Measurements from ENCODE around the gene RBP5.

The RBP5 gene

GRCh38 chr12:7091660-7092228, 36.9 kb downstream of the RBP5 start:
- Mint-ChIP-seq H3K4me1 (ENCODE audit: low read depth) (peaks cover 6% of the 10 kb centered on the region), H3K9me3 (no peaks in the 10 kb centered on the region), H3K4me3 (peak overlapping the region; percentile 78), H3K27me3 (no peaks in the 10 kb centered on the region), H3K27ac (peak overlapping the region; percentile 70), H3K36me3 (ENCODE audit: low read depth) (no peaks in the 10 kb centered on the region)

DNA sequence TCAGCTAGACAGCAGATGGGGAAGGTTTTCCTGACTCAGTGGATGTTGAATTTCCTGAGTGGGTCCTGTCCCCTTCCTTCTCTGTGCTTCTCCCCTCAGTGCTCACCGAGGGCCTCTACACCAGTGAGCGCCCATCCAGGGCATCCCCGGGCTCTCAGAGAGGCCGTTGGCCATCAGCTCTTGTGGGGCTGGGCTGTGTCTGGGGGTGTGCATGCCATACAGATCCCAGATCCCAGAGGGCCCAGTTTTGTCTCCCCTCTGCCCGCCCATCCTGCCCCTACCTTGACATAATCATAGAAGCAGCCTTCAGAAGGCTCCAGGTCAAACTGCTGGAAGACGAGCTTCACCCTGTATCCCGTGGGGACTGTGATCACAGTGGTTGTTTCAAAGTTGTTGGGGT, 37.5 kb downstream of the RBP5 start:
- no peak overlapping the region for H3K27ac Mint-ChIP-seq
- H3K27me3 Mint-ChIP-seq = no peaks in the 10 kb centered on the region
- no peaks in the 10 kb centered on the region for H3K9me3 Mint-ChIP-seq
- H3K4me3 Mint-ChIP-seq = no peak overlapping the region
- H3K4me1 Mint-ChIP-seq (ENCODE audit: low read depth) = peaks cover 6% of the 10 kb centered on the region
- H3K36me3 Mint-ChIP-seq (ENCODE audit: low read depth) = no peaks in the 10 kb centered on the region

DNA sequence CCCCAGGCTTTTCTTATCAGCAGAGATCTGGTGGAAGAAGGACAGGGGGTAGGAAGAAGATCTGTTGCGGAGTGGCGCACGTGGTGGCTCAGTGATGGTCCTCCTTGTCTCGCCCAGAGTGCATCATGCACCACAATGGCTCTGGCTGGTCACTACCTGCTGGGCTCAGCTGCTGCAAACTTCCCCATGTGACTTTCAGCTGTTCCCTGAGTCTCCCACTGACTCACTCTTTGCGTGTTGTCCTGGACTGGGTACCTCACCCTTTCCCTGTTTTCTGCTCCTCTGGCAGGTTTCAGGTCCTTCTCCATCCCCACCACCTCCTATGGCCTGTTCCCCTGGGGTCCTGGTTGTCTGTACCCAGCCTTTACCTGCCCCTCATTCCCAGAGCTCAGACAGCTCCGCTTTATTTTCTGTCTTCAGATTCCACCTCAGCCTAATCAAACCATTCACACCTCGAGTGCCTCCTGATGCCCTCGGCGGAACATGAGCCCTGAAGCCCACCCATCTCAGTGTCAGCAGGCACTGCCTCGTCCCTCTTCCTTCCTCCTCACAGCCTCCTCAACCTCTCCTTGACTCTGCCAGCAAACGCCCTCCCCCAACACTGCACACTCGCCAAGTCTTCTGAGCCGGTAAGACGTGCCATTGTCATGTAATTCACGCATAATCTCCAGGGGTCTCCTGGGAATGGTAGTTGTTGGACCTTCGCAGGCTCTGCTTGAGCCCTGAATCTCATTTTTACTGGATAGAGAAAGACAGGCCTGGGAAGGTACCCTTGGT, 38.3 kb downstream of the RBP5 start:
- Mint-ChIP-seq H3K4me1 (ENCODE audit: low read depth) (peaks cover 6% of the 10 kb centered on the region), H3K27me3 (no peaks in the 10 kb centered on the region), H3K9me3 (no peaks in the 10 kb centered on the region), H3K4me3 (no peak overlapping the region), H3K27ac (no peak overlapping the region), H3K36me3 (ENCODE audit: low read depth) (no peaks in the 10 kb centered on the region)

- no peaks in the 10 kb centered on the region for H3K27me3 Mint-ChIP-seq
- H3K36me3 Mint-ChIP-seq (ENCODE audit: low read depth) = no peaks in the 10 kb centered on the region
- H3K4me3 Mint-ChIP-seq = no peak overlapping the region
- H3K4me1 Mint-ChIP-seq (ENCODE audit: low read depth) = peaks cover 6% of the 10 kb centered on the region
- no peaks in the 10 kb centered on the region for H3K9me3 Mint-ChIP-seq
- H3K27ac Mint-ChIP-seq = no peak overlapping the region
These were observed 39.4 kb downstream of the RBP5 start for GRCh38 chr12:7089196-7089871.

DNA sequence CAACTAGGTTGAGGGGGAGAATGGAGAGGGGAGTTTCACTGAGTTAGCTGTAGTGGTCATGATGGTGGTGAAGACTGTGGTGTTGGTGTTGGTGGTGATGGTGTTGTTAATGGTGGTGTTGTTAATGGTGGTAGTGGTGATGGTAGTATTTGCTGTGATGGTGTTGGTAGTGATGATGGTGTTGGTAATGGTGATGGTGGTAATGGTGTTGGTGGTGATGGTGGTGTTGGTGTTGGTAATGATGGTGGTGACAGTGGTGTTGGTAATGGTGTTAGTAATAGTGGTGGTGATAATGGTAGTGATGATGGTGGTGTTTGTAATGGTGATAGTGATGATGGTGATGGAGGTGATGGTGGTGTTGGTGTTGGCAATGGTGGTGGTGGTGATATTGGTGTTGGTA, 45.6 kb downstream of the RBP5 start:
- Mint-ChIP-seq H3K4me1 (ENCODE audit: low read depth) (no peaks in the 10 kb centered on the region), H3K4me3 (no peak overlapping the region), H3K27me3 (no peaks in the 10 kb centered on the region), H3K36me3 (ENCODE audit: low read depth) (no peaks in the 10 kb centered on the region), H3K27ac (peak overlapping the region; percentile 3), H3K9me3 (peaks cover 5% of the 10 kb centered on the region)

- no peaks in the 10 kb centered on the region for H3K27me3 Mint-ChIP-seq
- H3K27ac Mint-ChIP-seq = no peak overlapping the region
- peaks cover 5% of the 10 kb centered on the region for H3K9me3 Mint-ChIP-seq
- H3K4me3 Mint-ChIP-seq = no peak overlapping the region
- H3K36me3 Mint-ChIP-seq (ENCODE audit: low read depth) = no peaks in the 10 kb centered on the region
- H3K4me1 Mint-ChIP-seq (ENCODE audit: low read depth) = no peaks in the 10 kb centered on the region
These were observed 47.7 kb downstream of the RBP5 start for GRCh38 chr12:7081037-7081436.

DNA sequence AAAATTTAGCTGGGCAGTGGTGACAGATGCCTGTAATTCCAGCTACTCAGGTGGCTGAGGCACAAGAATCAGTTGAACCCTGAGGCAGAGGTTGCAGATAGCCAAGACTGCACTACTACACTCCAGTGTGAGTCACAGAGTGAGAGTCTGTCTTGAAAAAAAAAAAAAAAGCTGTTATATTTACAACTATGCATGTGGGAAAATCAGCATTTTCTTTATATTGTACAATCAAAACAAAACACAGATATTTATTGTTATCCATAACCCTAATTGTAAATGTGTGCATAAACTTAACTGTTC, 48.9 kb downstream of the RBP5 start:
- Mint-ChIP-seq H3K36me3 (ENCODE audit: low read depth) (no peaks in the 10 kb centered on the region), H3K27ac (no peak overlapping the region), H3K9me3 (peaks cover 5% of the 10 kb centered on the region), H3K4me1 (ENCODE audit: low read depth) (no peaks in the 10 kb centered on the region), H3K27me3 (peaks cover 3% of the 10 kb centered on the region), H3K4me3 (no peak overlapping the region)

DNA sequence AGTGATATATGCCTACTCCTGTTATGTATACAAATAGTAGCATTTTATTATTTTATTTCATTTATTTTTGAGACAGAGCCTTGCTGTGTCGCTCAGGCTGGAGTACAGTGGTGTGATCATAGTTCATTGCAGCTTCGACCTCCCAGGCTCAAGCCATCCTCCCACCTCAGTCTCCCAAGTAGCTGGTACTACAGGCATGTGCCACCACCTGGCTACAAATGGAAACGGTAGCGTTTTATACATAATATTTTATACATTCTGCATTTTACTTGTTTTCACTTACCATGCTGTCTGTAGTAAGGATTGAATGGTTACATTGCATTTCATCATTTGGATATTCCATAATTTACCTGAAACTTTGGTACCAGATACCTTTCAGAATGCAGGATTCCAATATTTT, 50.5 kb downstream of the RBP5 start:
- Mint-ChIP-seq H3K4me3 (no peak overlapping the region), H3K9me3 (peaks cover 2% of the 10 kb centered on the region), H3K36me3 (ENCODE audit: low read depth) (no peaks in the 10 kb centered on the region), H3K4me1 (ENCODE audit: low read depth) (no peaks in the 10 kb centered on the region), H3K27me3 (peaks cover 7% of the 10 kb centered on the region), H3K27ac (no peak overlapping the region)

DNA sequence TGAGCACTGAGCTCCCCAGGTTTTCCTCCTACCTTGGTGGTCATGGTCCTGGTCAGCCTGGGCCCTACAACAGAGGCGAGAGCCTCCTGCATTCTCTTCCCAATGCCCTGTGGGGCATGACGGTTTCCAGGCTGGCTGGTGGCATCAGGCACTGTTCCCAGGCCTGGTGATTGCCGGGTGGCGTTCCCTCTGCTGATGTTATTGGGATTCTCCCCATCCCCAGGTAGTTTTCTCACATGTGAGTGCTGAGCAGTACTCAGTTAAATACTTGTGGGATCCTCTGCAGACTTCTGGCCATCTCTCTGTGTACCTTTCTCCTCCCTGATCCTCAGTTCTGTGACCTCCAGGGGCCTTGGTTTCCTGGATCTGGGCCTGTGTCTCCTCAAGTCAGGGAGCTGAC, 52.2 kb downstream of the RBP5 start:
- H3K4me1 Mint-ChIP-seq (ENCODE audit: low read depth) = no peaks in the 10 kb centered on the region
- no peak overlapping the region for H3K27ac Mint-ChIP-seq
- H3K27me3 Mint-ChIP-seq = peaks cover 13% of the 10 kb centered on the region
- H3K36me3 Mint-ChIP-seq (ENCODE audit: low read depth) = no peaks in the 10 kb centered on the region
- no peak overlapping the region for H3K4me3 Mint-ChIP-seq
- H3K9me3 Mint-ChIP-seq = no peaks in the 10 kb centered on the region

- H3K36me3 Mint-ChIP-seq (ENCODE audit: low read depth) = no peaks in the 10 kb centered on the region
- H3K27me3 Mint-ChIP-seq = peaks cover 13% of the 10 kb centered on the region
- H3K4me1 Mint-ChIP-seq (ENCODE audit: low read depth) = no peaks in the 10 kb centered on the region
- no peak overlapping the region for H3K27ac Mint-ChIP-seq
- no peak overlapping the region for H3K4me3 Mint-ChIP-seq
- no peaks in the 10 kb centered on the region for H3K9me3 Mint-ChIP-seq
These were observed 52.8 kb downstream of the RBP5 start for GRCh38 chr12:7075939-7076338.

GRCh38 chr12:7075518-7075917, 53.2 kb downstream of the RBP5 start:
- Mint-ChIP-seq H3K4me3 (no peak overlapping the region), H3K9me3 (no peaks in the 10 kb centered on the region), H3K27me3 (peaks cover 13% of the 10 kb centered on the region), H3K36me3 (ENCODE audit: low read depth) (no peaks in the 10 kb centered on the region), H3K4me1 (ENCODE audit: low read depth) (no peaks in the 10 kb centered on the region), H3K27ac (no peak overlapping the region)

GRCh38 chr12:7073946-7074345, 54.7 kb downstream of the RBP5 start:
- Mint-ChIP-seq H3K4me3 (no peak overlapping the region), H3K9me3 (no peaks in the 10 kb centered on the region), H3K36me3 (ENCODE audit: low read depth) (no peaks in the 10 kb centered on the region), H3K27ac (no peak overlapping the region), H3K27me3 (peaks cover 13% of the 10 kb centered on the region), H3K4me1 (ENCODE audit: low read depth) (no peaks in the 10 kb centered on the region)
